GM12891 (cell line): ENCODE measurements around the gene AGA.

Source experiments
- POLR2A ChIP-seq: IDR thresholded peaks from 2 replicates; pipeline ENCODE4 v1.6.1; 2011; ENCODE audit warnings: low read depth, low read length, control low read depth
- POLR2AphosphoS5 ChIP-seq: IDR thresholded peaks from 2 replicates; pipeline ENCODE4 v1.6.1; 2011; ENCODE audit warnings: low read depth, low read length, control low read depth
- TAF1 ChIP-seq: IDR thresholded peaks from 2 replicates; pipeline ENCODE4 v1.6.1; 2011; ENCODE audit warnings: low read depth, low read length, control low read depth

- TF ChIP-seq POLR2A (no peak), POLR2AphosphoS5 (no peak), TAF1 (no peak)
These were observed 21.8 kb upstream of the AGA start for GRCh38 chr4:177464026-177464425.
